Gastrocnemius medialis (tissue), 4 donors: Measurements from ENCODE around the gene GALNT9.

Source experiments
- CTCF ChIP-seq, 5 experiments: fragments of 450-650 bp in 3 of 5; fragments of 200-600 bp in 2 of 5; sonication (generic) in 2 of 5; IDR thresholded peaks in 4 of 5; conservative IDR thresholded peaks in 1 of 5; 1 replicate in 4 of 5; 2 replicates in 1 of 5; pipeline ENCODE4 v1.5.1; 2016 to 2019; ENCODE audit warnings: antibody characterized with exemption in 5 of 5, mild to moderate bottlenecking in 3 of 5, moderate library complexity in 3 of 5
- POLR2A ChIP-seq, 2 donors: fragments of 450-650 bp; IDR thresholded peaks; one replicate each; pipeline ENCODE4 v1.6.1; 2017; ENCODE audit warnings: antibody characterized with exemption in 2 of 2, mild to moderate bottlenecking in 2 of 2, moderate library complexity in 2 of 2

DNA sequence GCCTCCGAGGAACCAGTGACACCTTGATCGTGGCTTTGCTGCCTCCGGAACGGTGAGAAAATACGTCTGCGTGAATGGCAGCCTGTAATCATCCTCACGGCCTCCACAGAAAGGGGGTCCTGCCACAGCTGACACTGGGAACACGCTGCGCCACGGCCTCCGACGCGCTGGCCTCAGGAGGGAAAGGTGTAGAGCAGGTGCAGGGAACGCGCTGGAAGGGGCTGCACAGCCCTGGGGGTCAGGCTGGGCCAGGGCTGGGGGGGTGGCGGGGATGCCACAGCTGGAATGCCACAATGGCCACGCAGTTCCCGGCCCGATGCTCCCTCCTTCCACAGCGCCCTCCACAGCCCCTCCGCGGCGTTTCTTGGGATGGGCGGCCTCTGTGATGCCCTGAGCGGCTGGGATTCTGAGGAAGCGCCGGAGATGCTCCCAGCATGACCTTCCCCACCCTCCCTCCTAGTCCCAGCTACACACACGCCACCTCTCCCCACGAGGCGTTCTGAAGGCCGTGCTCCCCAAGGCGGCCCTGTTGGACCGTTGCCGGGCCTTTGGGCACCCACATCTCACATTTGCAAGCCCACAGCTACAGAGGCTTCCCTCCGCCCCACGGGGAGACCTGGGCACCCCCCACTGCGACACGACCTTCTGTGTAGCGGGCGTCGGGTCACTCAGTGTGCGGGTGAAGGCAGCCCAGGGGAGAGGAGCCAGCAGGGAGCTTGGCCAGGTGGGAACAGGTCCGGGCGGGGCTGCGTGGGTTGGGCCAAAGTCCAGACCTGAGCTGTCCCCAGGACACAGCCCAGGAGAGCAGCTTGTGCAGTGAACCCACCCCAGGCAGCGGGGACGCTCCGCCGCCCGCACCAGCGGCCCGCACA, 31.8 kb upstream of the GALNT9 start:
- TF ChIP-seq CTCF (IDR thresholded peaks at IDR 0.05 in 4 of 5, conservative IDR thresholded peaks at IDR 0.05 in 1 of 5): no peak
- no peak for TF ChIP-seq POLR2A (IDR thresholded peaks at IDR 0.05)
